K562 (cell line): ENCODE results near the gene MLLT11. TPM values are rescaled to one million over a fixed set of nuclear protein-coding genes. Genes with fewer than 3 reads are reported as not detected.

ENCODE experiments used
- BRCA1 ChIP-seq, 2 experiments: fragments of 450-650 bp in 1 of 2; sonication (generic) in 1 of 2; formaldehyde crosslinking in 1 of 2; IDR thresholded peaks; 2 replicates each; pipeline versions ENCODE4 v1.5.0 to v1.6.1; 2017 to 2020; ENCODE audit warnings: mild to moderate bottlenecking in 1 of 2, missing genetic modification reagents in 1 of 2
- CBX1 ChIP-seq: sonication (generic); IDR thresholded peaks from 2 replicates; pipeline ENCODE4 v1.6.1; 2016; ENCODE audit warnings: antibody characterized with exemption, low read depth, mild to moderate bottlenecking
- CHD1 ChIP-seq: fragments of 200-600 bp; sonication (generic); IDR thresholded peaks from one replicate; pipeline ENCODE4 v1.6.1; 2012; ENCODE audit warnings: mild to moderate bottlenecking, moderate library complexity, low read length, inconsistent platforms
- CTCF ChIP-seq, 3 experiments: IDR thresholded peaks in 2 of 3; conservative IDR thresholded peaks in 1 of 3; 2 replicates each; pipeline ENCODE4 v1.5.1; 2011 to 2012; ENCODE audit warnings: low read length in 3 of 3, mild to moderate bottlenecking in 3 of 3, control low read depth in 2 of 3, improper control_type of control experiment in 1 of 3, inconsistent platforms in 1 of 3, low read depth in 1 of 3, mixed read lengths in 1 of 3, moderate library complexity in 1 of 3; ENCODE audit not compliant: insufficient read depth in 2 of 3
- HBP1 ChIP-seq: fragments of 450-650 bp; formaldehyde crosslinking; IDR thresholded peaks from 2 replicates; pipeline ENCODE4 v1.4.0; 2022; ENCODE audit warnings: missing genetic modification characterization
- HINFP ChIP-seq: fragments of 450-650 bp; conservative IDR thresholded peaks from 2 replicates; pipeline ENCODE4 v1.6.1; 2016; ENCODE audit warnings: missing genetic modification characterization, low read depth, mild to moderate bottlenecking, control low read depth, missing compliant biosample characterization
- ILF3 ChIP-seq: fragments of 450-650 bp; IDR thresholded peaks from 2 replicates; pipeline ENCODE4 v1.6.1; 2018; ENCODE audit warnings: antibody characterized with exemption, mild to moderate bottlenecking, moderate library complexity, borderline replicate concordance
- KAT7 ChIP-seq: sonication (generic); formaldehyde crosslinking; IDR thresholded peaks from 2 replicates; pipeline ENCODE4 v1.8.0; 2022; ENCODE audit warnings: missing genetic modification reagents, mild to moderate bottlenecking, borderline replicate concordance
- NFE2 ChIP-seq: IDR thresholded peaks from 2 replicates; pipeline ENCODE4 v1.6.1; 2014; ENCODE audit warnings: antibody characterized with exemption, low read depth
- PHB2 ChIP-seq: fragments of 450-650 bp; IDR thresholded peaks from 2 replicates; pipeline ENCODE4 v1.6.1; 2017; ENCODE audit warnings: low read depth
- PURB ChIP-seq: sonication (generic); formaldehyde crosslinking; IDR thresholded peaks from 2 replicates; pipeline ENCODE4 v1.9.0; 2021; ENCODE audit warnings: low read depth, mild to moderate bottlenecking, missing genetic modification reagents
- SIN3B ChIP-seq: fragments of 450-650 bp; IDR thresholded peaks from 2 replicates; pipeline ENCODE4 v1.6.1; 2017; ENCODE audit warnings: low read depth, mild to moderate bottlenecking, moderate library complexity
- SMAD4 ChIP-seq: fragments of 250-450 bp; sonication (Bioruptor Pico); conservative IDR thresholded peaks from 2 replicates; pipeline ENCODE4 v1.8.0; 2021; ENCODE audit warnings: inconsistent platforms, mild to moderate bottlenecking, moderate library complexity
- STAT6 ChIP-seq: sonication (generic); formaldehyde crosslinking; IDR thresholded peaks from 2 replicates; pipeline ENCODE4 v1.8.1; 2023; ENCODE audit warnings: mild to moderate bottlenecking, missing genetic modification reagents
- YY1 ChIP-seq, 3 experiments: IDR thresholded peaks; 2 replicates each; pipeline ENCODE4 v1.6.1; 2011; ENCODE audit warnings: low read length in 2 of 3, mild to moderate bottlenecking in 2 of 3, moderate library complexity in 2 of 3, borderline replicate concordance in 1 of 3, control low read depth in 1 of 3, low read depth in 1 of 3; ENCODE audit not compliant: insufficient read depth in 3 of 3, insufficient replicate concordance in 2 of 3, control insufficient read depth in 1 of 3, insufficient read length in 1 of 3; ENCODE audit errors: extremely low read depth in 1 of 3
- ZNF282 ChIP-seq: sonication (generic); formaldehyde crosslinking; IDR thresholded peaks from 2 replicates; pipeline ENCODE4 v1.8.1; 2023; ENCODE audit warnings: missing genetic modification reagents
- ZNF717 ChIP-seq: fragments of 250-450 bp; sonication (Bioruptor Pico); IDR thresholded peaks from 2 replicates; pipeline ENCODE4 v1.5.0; 2021
- polyA plus RNA-seq, 8 experiments: library from polyadenylated mRNA; depleted of rRNA in 4 of 8; stranded (reverse) in 5 of 8; unstranded in 3 of 8; fragments of >200 nt; fragmentation: Nextera tagmentation in 2 of 8; fragmentation: Illumina TruSeq in 1 of 8; extraction: Ambion mirVana in 2 of 8; extraction: Trizol in 1 of 8; gene quantifications; 2 replicates each; pipeline versions ENCODE4 v1.2.1 to v1.2.3, GENCODE V29; 2011 to 2014; ENCODE audit warnings: inconsistent platforms in 1 of 8, missing spikeins in 1 of 8
- total RNA-seq, 7 experiments: library from RNA; depleted of rRNA in 6 of 7; stranded (reverse); fragments of >200 nt in 6 of 7; fragmentation: Illumina TruSeq in 2 of 7; extraction: Trizol in 2 of 7; gene quantifications; 2 replicates each; pipeline versions ENCODE4 v1.2.1 to v1.2.3, GENCODE V29; 2011 to 2021; ENCODE audit warnings: low replicate concordance in 1 of 7

The MLLT11 gene
- total and polyA plus RNA-seq, 9 of the 15 experiments (the other 6 are each of a cell fraction or from before 2014, with no cell fraction given) = 12.1 to 91.0 (median 22.0) TPM

GRCh38 chr1:151059109-151060006 lies 839 bp upstream of the MLLT11 start, which contains the start of gene CDC42SE1 (continued):
- no peak for TF ChIP-seq HINFP (tag)
- no peak for TF ChIP-seq PURB (CRISPR knock-in tag)
- peak; percentile 27; the same call in 1 of the 2 replicates for TF ChIP-seq SIN3B
- peak; percentile 72; the same call in 1 of the 2 replicates for TF ChIP-seq HBP1 (CRISPR knock-in tag)
- no peak for TF ChIP-seq ZNF282 (CRISPR knock-in tag)
- peak; percentile 26 for TF ChIP-seq CHD1
- peak; percentile 100 for TF ChIP-seq SMAD4 (CRISPR knock-in tag)
- TF ChIP-seq KAT7 (CRISPR knock-in tag) = peak; percentile 63; the same call in 1 of the 2 replicates
- TF ChIP-seq PHB2 = no peak
- TF ChIP-seq NFE2 = no peak
- TF ChIP-seq ILF3 = no peak
- TF ChIP-seq CTCF (IDR thresholded peaks at IDR 0.05 in 2 of 3, conservative IDR thresholded peaks at IDR 0.05 in 1 of 3; ENCODE audit: insufficient read depth in 2 of 3, low read depth in 1 of 3, low read length in 3 of 3) = peak; percentile 84 to 96 (median 84)
- no peak for TF ChIP-seq ZNF717 (CRISPR knock-in tag)
- TF ChIP-seq BRCA1 (IDR thresholded peaks at IDR 0.05) = no peak
- TF ChIP-seq BRCA1 (CRISPR knock-in tag; IDR thresholded peaks at IDR 0.05) = no peak
- TF ChIP-seq CBX1 = peak; percentile 36; the same call in 1 of the 2 replicates
- peak in 2 of 3 experiments; percentile 49 to 60 for TF ChIP-seq YY1 (IDR thresholded peaks at IDR 0.05; ENCODE audit: borderline replicate concordance in 1 of 3, control insufficient read depth in 1 of 3, extremely low read depth in 1 of 3, insufficient read depth in 3 of 3, insufficient read length in 1 of 3, insufficient replicate concordance in 2 of 3, low read depth in 1 of 3, low read length in 2 of 3)
- 0 out of 2 replicates have a peak, but pooled peaks have one; percentile 50 for TF ChIP-seq STAT6 (CRISPR knock-in tag)
